Measurements from ENCODE around the gene MARCHF11. TPM values are rescaled to one million over a fixed set of nuclear protein-coding genes. Genes with fewer than 3 reads are reported as not detected.
A peak's percentile ranks its signal among the peaks of the same experiment; 100 is the strongest.

Gene MARCHF11, protein sequence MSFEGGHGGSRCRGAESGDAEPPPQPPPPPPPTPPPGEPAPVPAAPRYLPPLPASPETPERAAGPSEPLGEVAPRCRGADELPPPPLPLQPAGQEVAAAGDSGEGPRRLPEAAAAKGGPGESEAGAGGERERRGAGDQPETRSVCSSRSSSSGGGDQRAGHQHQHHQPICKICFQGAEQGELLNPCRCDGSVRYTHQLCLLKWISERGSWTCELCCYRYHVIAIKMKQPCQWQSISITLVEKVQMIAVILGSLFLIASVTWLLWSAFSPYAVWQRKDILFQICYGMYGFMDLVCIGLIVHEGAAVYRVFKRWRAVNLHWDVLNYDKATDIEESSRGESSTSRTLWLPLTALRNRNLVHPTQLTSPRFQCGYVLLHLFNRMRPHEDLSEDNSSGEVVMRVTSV
- total RNA-seq = not detected

DNA sequence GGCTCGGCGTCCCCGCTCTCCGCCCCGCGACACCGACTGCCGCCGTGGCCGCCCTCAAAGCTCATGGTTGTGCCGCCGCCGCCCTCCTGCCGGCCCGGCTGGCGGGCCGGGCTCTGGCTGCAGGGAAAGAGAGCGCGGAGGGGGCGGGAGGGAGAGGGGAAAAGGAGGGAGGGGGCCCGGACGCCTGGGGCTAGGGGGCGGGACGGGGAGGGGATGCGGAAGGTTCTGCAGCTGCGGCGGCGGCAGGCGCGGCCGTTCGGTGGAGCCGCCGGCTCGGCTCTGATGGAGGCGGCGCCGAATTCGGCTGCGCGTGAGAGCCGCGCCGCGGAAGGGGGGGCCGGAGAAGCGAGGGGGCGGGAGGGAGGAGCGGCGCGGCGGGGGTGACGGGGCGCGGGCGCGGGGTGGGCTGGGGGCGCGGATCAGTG lies at the start of gene MARCHF11:
MARCHF11 (minus strand) TSS at position 281 of the 425 bp plus-strand sequence; CDS start at position 65, 216 bp downstream.
- Histone ChIP-seq H3K27me3 (peaks cover 0 to 21% (median 12%) of the 10 kb centered on the region in 4 donors), H3K9me3 (peaks cover 0 to 4% (median 0%) of the 10 kb centered on the region in 4 donors), H3K4me1 (peaks cover 0 to 15% (median 3%) of the 10 kb centered on the region in 4 donors), H3K27ac (no peak within 1 kb of the TSS), H3K4me3 (peak within 1 kb of the TSS in 3 of 4 donors; percentile 20 to 23 (median 22)), H3K36me3 (no peaks in the 10 kb centered on the region)
- TF ChIP-seq POLR2AphosphoS5 (IDR thresholded peaks at IDR 0.05) = no peak
- no peak for TF ChIP-seq EP300 (IDR thresholded peaks at IDR 0.05)
- TF ChIP-seq, protein P1, sequence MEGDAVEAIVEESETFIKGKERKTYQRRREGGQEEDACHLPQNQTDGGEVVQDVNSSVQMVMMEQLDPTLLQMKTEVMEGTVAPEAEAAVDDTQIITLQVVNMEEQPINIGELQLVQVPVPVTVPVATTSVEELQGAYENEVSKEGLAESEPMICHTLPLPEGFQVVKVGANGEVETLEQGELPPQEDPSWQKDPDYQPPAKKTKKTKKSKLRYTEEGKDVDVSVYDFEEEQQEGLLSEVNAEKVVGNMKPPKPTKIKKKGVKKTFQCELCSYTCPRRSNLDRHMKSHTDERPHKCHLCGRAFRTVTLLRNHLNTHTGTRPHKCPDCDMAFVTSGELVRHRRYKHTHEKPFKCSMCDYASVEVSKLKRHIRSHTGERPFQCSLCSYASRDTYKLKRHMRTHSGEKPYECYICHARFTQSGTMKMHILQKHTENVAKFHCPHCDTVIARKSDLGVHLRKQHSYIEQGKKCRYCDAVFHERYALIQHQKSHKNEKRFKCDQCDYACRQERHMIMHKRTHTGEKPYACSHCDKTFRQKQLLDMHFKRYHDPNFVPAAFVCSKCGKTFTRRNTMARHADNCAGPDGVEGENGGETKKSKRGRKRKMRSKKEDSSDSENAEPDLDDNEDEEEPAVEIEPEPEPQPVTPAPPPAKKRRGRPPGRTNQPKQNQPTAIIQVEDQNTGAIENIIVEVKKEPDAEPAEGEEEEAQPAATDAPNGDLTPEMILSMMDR (IDR thresholded peaks at IDR 0.05) = no peak
- TF ChIP-seq POLR2A (IDR thresholded peaks at IDR 0.05) = no peak
- DNase-seq = no peak
- ATAC-seq (ENCODE audit: low FRiP score in 2 of 2) = no peak
- WGBS, 2 donors = 2 to 10% methylated on average over 4 to 11 of the region's 59 CpGs

DNA sequence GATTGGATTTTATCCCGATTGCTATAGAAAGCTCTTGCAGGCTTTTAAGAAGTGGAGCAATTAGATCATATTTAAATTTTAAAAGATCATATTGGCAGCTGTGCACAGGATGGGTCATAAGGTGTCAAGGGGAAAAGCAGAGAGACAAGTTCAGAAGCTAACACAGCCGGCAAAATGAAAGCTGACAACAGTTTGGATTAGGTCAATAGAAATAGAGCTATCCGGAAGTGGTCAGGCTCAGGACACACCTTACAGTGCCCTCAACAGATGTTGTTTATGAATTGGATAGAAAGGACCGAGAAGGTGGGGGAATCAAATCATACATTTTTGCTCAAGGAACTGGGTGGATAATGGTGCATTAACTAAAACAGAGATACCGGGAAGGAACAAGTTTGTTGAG lies 46.3 kb upstream of the MARCHF11 start:
- H3K36me3 ChIP-seq = no peaks in the 10 kb centered on the region
- DNase-seq (no peak), ATAC-seq (ENCODE audit: low FRiP score in 2 of 2) (no peak)
- H3K9me3 ChIP-seq = no peaks in the 10 kb centered on the region
- no peak overlapping the region for H3K4me3 ChIP-seq
- no peak for TF ChIP-seq POLR2AphosphoS5 (IDR thresholded peaks at IDR 0.05)
- TF ChIP-seq POLR2A (IDR thresholded peaks at IDR 0.05) = no peak
- TF ChIP-seq, protein P1 (IDR thresholded peaks at IDR 0.05) = no peak
- TF ChIP-seq EP300 (IDR thresholded peaks at IDR 0.05) = no peak
- H3K27me3 ChIP-seq = no peaks in the 10 kb centered on the region
- 68 to 75% methylated on average over 5 of the region's 5 CpGs for WGBS, 2 donors
- H3K27ac ChIP-seq = no peak overlapping the region
- no peaks in the 10 kb centered on the region for H3K4me1 ChIP-seq

DNA sequence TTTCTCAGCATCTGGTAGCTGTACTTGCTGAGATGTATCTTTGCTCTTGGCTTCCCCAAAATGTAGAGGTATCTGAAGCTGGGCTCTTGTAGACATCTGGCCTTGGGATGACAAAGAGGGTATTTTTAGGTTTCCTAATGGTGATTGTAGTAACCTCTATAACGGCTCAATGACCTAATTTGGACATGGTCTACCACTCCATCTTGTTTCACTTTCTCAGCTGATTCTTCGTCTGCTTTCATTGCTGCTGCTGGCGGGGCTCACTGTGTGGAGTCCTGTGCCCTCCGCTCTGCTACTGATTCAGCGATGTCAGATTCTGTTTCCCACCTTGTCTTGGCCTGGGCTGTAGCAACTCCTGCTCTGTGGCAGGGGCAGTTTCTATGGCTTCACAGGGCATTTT lies 12.7 kb upstream of the MARCHF11 start:
- Histone ChIP-seq H3K9me3 (no peaks in the 10 kb centered on the region), H3K4me3 (no peak overlapping the region), H3K27ac (no peak overlapping the region), H3K36me3 (no peaks in the 10 kb centered on the region), H3K4me1 (no peaks in the 10 kb centered on the region), H3K27me3 (no peaks in the 10 kb centered on the region)
- 74 to 82% methylated on average over 5 of the region's 5 CpGs for WGBS, 2 donors
- TF ChIP-seq POLR2A (IDR thresholded peaks at IDR 0.05) (no peak), EP300 (IDR thresholded peaks at IDR 0.05) (no peak), POLR2AphosphoS5 (IDR thresholded peaks at IDR 0.05) (no peak)
- TF ChIP-seq, protein P1 (IDR thresholded peaks at IDR 0.05) = no peak
- ATAC-seq (ENCODE audit: low FRiP score in 2 of 2) (no peak), DNase-seq (no peak)

DNA sequence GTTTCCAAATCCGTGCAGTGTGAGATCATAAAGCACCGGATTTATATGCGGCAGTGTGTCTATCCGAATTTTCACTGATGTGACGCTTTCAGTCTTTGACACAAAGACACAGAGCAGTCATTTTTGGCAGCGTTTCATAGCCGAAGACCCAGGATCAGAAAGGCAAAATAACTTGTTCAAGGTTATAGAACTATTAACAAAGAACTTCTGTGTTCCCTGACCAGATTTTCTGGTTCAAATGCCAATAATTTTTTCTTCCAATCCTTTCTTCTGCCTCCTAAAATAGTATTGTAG lies 1.1 kb upstream of the MARCHF11 start:
- H3K36me3 ChIP-seq = no peaks in the 10 kb centered on the region
- WGBS, 2 donors = 38 to 40% methylated on average over 7 of the region's 7 CpGs
- TF ChIP-seq POLR2AphosphoS5 (IDR thresholded peaks at IDR 0.05) (no peak), EP300 (IDR thresholded peaks at IDR 0.05) (no peak), POLR2A (IDR thresholded peaks at IDR 0.05) (no peak)
- TF ChIP-seq, protein P1 (IDR thresholded peaks at IDR 0.05) = no peak
- peaks cover 0 to 15% (median 3%) of the 10 kb centered on the region in 4 donors for H3K4me1 ChIP-seq
- DNase-seq (no peak), ATAC-seq (ENCODE audit: low FRiP score in 2 of 2) (no peak)
- H3K4me3 ChIP-seq = no peak overlapping the region
- H3K27ac ChIP-seq = no peak overlapping the region
- peaks cover 0 to 4% (median 0%) of the 10 kb centered on the region in 4 donors for H3K9me3 ChIP-seq
- H3K27me3 ChIP-seq = peaks cover 0 to 21% (median 12%) of the 10 kb centered on the region in 4 donors

Data from upper lobe of left lung (tissue), 6 donors.